NOMO-1 treated with dmso at 0.1 percent for 144 hours (cell line): ENCODE data around the gene CZIB.
"Not testable (repeated sequence)": the region's sequence is repeated elsewhere in the genome, so short reads cannot be mapped to it uniquely, and the experiment has no call there.

Experiments
- DNase-seq: peaks from one replicate; lab custom pipeline; 2025; ENCODE audit not compliant: unreplicated experiment; lab: John Stamatoyannopoulos, UW

CZIB gene

DNA sequence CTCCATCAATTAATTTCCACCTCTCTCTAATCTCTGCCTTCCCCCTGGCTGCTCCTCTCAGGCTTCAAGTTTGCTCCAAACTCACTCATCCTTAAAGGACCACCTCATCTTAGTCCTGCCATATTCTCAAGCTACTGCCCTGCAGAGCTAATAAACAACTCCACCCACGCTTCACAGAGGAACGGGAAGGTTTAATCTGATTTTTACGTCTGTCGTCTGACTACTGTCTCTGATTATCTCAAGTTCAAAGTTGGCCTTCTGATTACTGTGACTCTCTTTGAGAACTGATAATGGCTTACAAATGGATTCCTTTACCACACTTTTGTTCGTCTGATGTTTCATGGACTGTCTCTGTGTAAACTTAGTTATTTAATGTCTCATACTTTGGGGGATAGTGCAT, 31.4 kb downstream of the CZIB start:
- no peak for DNase-seq

DNA sequence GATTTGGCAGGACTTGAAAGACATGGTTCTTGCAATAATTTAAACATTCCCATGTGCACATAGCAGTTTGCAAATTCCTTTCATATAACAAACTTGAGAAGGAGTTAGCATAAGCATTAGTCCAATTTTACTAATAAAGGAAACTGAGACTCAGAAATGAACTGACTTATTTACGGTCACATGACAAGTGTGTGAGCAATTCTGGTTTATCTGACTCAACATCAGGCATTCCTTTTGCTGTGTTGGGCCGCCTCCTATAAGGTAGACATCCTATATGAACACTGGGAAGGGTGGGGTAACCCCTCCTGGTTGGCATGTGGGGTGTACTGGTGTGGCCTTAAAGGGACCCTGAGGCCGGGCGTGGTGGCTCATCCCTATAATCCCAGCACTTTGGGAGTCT, 32.3 kb downstream of the CZIB start:
- no peak for DNase-seq

- DNase-seq: no peak
Measured at GRCh38 chr1:53187401-53187800, 33.0 kb downstream of the CZIB start.

DNA sequence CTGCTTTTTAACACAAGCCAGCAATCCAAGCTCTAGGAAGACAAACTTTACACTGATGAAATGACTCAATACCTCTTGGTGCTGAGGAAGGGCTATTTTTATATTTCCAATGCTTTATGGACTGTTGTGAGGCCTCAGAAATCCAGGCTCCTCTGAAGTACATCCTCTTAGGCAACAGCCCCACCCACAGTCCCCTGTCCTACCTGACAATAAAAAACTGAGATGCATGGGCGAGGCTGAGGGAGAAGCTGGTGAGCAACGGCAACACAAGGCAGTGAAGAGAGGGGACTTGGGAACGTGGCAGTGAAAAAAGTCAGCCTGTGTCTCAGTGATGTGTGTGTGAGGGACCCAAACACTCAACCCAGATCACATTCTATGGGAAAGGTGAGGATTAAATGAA, 33.9 kb downstream of the CZIB start:
- no peak for DNase-seq

- DNase-seq: not testable (repeated sequence)
Measured at GRCh38 chr1:53185955-53186297, 34.5 kb downstream of the CZIB start.

GRCh38 chr1:53183095-53183990, 37.1 kb downstream of the CZIB start:
- DNase-seq: no peak

- no peak for DNase-seq
Measured at GRCh38 chr1:53182716-53183094, 37.7 kb downstream of the CZIB start.

GRCh38 chr1:53182111-53182593, 38.3 kb downstream of the CZIB start:
- DNase-seq: peak; percentile 30

GRCh38 chr1:53180951-53181350, 39.5 kb downstream of the CZIB start:
- DNase-seq: no peak

DNA sequence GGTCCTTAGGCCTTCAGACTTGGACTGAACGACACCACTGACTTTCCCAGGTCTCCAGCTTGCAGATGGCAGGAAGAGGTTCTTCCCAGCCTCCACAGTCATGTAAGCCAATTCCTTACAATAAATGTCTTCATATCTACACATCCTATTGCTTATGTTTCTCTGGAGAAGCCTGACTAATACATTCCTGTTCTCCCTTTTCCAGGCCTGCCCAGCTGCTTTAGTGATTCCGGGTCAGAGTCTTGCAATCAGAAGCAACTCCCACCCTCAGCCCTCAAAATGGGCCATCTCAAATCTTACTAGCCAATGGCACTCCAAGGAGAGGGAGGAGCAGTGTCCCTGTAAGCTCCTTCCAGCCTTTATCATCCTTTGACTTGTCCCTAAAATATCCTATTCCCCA, 40.2 kb downstream of the CZIB start:
- no peak for DNase-seq

- no peak for DNase-seq
Measured at GRCh38 chr1:53176452-53177208, 43.8 kb downstream of the CZIB start.

DNA sequence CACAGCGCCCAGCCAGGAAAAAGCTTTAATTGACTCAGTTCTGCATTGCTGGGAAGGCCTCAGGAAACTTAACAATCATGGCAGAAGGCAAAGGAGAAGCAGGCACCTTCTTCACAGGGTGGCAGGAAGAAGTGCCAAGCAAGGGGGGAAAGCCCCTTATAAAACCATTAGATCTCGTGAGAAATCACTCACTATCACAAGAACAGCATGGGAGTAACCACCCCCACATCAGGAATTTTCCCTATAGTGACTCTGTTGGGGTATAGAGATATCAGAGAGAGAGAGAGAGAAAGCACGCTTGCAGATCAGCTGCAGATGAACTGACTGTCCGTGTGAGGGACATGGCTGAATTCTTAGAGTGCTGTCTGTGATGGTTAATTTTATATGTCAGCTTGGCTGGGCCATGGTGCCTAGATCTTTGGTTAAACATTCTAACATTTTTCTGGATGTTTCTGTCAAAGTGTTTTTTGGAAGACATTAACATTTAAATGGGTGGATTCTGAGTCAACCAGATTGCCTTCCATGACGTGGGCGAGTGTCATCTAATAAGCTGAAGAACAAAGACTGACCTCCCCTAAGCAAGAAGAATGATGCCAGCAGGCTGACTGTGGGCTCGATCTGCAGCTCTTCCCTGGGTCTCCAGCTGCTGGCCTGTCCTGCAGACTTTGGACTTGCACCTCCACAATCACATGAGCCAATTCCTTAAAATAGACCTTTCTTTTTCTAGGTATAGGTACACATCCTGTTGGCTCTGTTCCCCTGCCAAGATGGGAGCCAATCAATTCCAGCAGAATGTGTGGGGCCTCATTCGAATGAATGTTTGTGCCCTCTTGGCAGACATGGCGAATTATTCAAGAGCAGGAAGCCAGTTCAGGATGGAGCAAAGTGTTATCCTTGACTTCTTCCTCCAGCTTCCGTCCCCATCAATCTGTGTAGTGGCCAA, 45.2 kb downstream of the CZIB start:
- DNase-seq: no peak

DNA sequence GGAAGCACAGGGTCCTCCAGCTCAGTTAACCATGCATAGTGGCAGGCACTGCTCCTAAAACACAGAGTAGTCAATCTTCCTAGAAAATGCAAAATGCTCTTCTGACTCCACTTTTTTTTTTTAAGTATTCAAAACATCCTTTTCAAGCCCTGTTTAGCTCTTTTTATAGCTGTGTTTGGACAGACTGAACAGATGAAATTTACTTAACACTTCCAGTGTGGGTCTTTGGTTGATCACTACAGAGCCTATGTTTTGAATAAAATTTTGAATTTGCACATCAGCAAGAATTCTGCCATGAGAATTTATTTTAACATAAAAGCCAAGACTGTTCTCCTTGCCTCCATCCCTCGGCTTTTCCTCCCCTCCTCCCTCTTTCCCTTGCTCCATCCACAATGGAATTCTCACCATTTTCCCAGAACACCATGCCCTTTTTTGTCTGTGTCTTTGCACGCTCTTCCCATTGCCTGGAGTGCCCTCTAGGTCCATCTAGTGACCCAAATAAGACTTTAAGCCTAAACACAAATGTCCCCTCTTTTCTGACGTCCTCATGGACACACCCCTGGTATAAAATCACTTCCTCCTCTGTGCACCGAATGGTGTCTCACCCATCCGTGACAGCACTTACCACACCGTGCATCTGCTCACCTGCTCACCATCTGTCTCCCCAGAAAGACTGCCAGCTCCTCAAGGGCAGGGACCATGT, 47.9 kb downstream of the CZIB start:
- peak; percentile 11 for DNase-seq

DNA sequence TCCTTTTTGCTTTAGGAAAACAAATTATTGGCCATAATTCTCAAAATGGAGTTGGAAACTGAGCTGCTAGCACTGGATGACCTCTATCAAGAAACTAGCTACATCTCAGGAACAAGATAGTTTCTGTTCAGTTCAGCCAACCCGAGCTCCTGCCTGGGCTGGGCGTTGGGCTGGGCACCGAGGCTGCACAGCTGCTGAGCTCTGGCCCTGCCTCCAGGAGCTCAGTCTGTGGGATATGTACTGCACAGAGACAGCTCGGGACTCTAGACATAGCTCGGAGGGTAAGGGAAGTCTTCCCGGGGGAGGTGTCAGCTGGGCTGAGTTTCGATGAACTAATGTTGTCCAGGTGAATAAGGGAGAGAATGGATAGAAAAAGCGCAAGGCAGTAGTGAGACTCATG, 53.5 kb downstream of the CZIB start:
- DNase-seq: no peak

DNA sequence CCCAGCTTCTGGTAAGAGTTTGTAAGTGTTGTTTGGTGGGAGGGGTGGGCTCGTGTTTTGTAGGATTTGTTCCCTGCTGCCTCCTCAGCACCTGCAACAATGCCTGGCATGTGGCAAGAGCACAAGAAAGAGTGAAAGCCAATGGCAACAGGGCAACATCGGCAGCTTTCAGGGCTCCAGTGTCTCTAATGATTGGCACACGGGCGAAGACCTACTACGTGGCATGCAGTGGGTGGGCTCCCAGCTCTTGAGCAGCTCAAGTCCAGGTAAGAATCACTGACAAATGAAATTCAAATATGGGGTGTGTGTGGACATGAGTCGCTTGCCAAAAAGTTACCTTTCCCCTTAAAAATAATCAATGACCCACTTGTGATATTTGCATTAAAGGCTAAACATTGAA, 54.1 kb downstream of the CZIB start:
- DNase-seq: no peak

DNA sequence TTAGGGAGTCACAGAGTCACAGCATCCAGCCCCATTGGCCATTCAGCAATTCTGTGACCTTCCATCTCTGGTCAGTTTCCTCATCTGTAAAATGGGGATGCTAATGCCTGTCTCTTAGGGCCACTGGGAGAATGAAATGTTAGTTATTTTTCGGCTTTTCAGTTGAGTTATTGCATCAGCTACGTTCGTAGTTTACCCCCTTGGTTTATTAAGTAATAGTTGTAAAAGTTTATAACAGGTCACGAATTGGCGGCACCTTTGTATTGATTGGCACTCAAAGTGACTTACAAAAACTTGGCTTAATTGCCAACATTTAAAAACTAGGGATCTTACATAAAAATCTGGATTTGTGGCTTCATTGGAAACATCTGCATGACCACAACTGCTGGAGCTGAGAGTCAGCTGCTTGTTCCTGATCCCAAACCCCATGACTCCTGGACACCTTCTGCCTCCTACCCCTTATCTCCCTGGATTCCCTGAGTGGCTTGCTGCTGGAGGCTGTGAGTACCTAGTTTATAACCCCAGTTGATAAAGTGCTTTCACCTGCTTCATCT, 54.9 kb downstream of the CZIB start:
- no peak for DNase-seq
